HG03097 (cell line): Measurements from ENCODE around the gene MYO15B.

Experiments
- ATAC-seq: cut with Tn5 transposase; IDR thresholded peaks from one replicate; pipeline ENCODE4 v1.9.1; 2021; ENCODE audit not compliant: unreplicated experiment, low FRiP score

Gene MYO15B

DNA sequence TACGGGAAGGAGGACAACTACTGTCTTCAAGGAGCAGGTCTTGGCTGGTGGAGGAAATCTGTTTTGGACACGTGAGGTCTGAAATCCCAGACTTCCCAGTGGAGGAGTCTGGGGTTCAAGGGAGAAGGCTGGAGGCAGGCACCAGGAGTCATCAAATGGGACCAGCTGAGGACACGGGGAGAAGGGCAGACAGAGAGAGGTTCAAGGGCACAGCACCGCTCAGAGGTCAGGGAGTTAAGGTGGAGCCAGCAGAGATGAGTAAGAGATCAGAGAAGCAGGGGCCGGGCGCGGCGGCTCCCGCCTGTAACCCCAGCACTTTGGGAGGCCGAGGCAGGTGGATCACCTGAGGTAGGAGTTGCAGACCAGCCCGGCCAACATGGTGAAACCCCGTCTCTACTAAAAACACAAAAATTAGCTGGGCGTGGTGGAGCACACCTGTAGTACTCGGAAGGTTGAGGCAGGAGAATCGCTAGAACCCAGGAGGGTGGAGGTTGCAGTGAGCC is 35.2 kb downstream of the MYO15B start:
- no peak for ATAC-seq

DNA sequence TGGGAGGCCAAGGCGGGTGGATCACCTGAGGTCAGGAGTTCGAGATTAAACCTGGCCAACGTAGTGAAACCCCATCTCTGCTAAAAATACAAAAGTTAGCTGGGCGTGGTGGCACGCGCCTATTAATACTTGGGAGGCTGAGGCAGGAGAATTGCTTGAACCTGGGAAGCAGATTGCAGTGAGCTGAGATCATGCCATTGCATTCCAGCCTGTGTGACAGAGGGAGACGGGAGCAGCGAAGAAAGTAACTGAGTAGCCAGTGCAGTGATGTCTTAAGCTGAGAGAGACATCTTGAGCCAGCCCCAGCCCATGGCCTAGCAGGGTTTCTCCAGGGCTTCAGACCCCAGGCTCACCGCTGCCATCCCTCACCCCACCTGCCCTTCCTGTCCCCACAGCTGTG is 35.8 kb downstream of the MYO15B start:
- ATAC-seq, result no peak

DNA sequence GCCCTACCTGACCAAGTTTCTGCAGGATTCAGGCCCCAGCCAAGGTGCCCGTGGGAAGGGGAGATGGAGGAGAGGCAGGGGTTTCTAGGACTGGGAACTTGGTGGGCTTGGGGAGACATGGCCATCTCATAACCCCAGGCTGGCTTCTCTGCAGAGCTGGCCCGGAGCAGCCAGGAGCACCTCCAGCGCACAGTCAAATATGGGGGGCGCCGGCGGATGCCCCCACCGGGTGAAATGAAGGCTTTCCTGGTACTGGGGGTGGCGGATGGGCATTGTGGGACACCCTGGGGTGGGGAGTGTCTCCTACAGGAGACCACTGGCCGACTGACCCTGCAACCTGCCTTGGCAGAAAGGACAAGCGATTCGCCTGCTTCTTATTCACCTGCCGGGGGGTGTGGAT is 36.4 kb downstream of the MYO15B start:
- no peak for ATAC-seq

DNA sequence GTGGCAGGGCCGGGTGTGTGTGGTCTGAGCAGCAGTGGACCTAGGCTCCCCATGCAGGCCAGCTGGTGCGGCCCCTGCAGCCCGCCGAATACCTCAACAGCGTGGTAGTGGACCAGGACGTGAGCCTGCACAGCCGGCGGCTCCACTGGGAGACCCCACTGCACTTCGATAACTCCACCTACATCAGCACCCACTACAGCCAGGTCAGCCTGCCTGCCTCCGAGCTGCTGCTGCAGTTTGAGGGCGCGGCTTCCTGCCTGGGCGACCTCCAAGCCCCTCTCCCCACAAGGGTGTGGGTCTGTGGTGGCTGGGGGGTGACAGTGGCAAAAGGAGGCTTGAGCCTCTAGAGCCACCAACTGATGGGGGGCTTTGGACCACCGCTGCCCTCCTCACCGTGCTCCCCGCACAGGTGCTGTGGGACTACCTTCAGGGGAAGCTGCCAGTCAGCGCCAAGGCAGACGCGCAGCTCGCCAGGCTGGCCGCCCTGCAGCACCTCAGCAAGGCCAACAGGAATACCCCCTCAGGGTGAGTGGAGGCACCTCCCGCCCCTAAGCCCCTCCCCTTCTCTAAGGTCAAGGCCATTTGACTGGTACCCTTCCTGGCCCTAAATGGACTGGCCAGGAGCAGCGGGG is 37.2 kb downstream of the MYO15B start:
- no peak for ATAC-seq

DNA sequence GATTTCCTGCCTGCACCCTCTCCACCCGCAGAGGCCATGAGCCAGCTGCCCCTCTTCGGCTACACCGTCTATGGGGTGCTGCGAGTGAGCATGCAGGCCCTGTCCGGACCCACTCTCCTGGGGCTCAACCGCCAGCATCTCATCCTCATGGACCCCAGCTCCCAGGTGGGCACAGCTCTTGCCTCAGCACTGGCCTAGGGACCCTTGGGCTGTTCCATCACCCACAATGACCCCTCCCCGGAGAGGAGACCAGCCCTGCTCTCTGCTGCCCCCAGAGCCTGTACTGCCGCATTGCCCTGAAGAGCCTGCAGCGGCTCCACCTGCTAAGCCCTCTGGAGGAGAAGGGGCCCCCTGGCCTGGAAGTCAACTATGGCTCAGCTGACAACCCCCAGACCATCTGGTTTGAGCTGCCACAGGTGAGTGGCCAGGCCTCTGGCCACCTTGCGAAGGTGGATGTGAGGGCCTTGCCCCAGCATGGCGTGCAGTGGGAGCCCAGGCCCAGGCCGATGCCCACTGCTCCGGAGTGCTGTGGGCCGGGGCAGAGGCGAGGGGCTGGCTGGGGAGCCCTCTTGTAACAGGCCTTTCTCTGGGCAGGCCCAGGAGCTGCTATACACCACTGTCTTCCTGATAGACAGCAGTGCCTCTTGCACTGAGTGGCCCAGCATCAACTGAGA is 38.4 kb downstream of the MYO15B start:
- no peak for ATAC-seq

DNA sequence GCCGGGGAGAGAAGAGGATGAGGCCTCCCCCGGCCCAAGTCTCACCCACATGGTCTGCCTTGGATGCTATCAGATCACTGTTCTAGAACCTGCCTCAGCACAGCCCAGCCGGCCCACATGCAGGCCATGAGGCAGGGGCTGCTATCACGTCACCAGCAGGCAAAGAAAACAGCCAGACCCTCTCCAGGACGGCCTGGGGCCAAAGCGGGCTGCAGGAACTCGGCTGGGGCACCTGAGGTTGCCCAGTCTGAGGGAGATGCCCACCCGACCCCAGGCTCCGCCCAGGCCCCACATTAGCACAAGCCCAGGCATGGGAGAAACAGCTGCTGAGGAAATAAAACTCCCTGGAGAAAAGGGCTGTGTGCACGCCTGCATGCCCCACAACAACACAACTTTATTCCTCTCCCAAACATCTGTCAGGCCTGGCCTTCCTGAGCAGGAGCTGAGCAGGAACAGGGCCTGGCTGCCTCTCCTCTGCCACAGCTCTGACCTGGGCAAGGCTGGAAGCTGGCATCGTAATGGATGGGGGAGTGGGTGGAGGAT is 39.0 kb downstream of the MYO15B start:
- no peak for ATAC-seq

DNA sequence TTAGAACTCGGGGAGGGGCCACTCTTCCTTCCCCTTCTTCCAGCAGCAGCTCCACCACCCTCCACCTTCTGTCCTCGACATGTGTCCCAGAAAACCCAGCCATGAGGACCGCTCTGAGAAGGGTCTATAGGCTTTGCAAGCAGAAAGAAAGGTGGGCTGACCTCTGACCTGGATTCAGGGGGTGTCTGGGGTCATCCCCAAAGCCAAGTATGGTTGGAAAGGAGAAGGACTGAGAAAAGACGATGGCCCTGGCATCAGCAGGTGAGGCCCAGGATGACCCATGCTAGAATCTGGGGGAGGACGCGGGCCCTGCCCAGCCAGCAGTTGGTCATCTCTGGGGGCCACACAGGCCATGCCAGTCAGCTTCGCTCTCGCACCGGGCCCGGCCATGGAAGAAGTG is 39.5 kb downstream of the MYO15B start:
- ATAC-seq, result no peak

DNA sequence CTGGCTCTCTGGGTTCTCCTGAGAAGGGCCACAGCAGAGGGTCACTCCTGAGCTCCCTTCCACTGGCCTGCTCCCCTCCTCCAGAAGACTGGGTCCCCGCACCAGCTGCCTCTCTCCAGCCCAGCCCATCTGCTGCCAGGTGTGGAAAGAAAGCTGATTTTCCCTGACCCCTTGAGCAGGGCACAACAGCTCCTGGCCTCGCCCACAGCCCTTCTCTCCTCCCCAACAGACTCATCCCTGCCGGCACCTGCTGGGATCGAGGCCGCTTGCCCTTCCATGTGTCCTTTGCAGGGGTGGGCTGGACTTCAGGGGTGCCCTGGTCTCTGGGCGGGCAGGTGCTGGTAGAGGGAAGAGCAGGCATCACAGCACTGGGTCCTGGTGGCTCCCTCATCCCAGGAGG is 40.8 kb downstream of the MYO15B start:
- ATAC-seq, result no peak

DNA sequence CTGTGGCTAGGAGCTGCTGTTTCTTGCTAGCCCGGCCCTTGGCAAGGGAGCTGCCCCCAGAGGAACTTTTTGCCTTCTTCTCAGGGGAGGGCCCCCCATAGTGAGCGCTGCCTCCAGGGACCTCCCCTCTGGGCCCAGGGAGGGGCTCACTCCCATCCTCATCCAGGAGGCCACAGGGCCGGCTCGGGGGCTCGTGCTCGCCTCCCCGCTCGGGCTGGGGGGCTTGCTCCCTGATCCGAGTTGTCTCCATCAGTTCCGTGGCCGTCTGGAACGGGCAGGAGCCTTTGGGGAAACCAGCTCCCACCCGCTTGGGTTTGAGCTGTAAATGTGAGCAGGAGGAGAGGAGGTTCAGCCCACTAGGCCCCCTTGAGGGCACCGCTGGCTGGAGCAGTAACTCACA is 41.6 kb downstream of the MYO15B start:
- no peak for ATAC-seq

DNA sequence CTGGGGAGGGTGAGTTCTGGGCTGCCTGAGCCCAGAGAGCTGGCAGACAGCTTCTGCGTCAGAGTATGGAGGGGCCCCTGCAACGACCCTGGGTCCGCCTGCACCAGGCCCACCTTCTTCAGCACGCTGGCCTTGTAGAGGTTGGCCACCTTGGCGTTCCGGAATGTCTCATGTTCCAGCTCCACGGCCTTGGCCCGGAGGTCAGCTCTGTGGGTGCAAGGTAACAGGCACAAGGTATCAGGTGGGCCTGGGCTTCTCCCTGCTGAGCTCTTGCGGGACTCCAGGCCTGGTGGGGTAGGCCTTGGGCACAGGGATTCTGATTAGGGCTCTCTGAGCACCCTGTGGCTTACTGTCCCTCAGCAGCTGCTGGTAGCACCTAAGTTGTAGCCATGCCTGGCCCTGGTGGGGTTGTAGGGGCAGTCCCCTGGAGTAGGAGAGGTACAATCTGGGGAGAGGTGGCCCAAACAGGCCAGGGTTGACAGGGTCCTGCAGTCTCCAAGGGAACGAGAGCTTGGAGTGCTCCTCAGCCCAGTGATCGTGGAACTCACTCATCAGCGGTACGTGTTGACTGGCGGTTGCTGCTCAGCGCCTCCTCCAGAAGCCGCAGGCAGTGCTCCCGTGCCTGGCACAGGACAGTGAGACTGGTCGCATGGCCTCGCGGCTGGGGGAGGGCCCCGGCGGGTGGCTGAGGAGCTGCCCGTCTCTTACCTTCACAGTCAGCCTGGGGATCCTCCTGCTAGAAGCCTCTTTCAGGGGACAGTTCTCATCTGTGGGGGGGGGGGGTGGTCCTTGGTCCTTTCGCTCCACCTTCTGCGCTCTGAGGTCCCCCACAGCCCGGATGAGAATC is 42.7 kb downstream of the MYO15B start:
- ATAC-seq, result no peak

DNA sequence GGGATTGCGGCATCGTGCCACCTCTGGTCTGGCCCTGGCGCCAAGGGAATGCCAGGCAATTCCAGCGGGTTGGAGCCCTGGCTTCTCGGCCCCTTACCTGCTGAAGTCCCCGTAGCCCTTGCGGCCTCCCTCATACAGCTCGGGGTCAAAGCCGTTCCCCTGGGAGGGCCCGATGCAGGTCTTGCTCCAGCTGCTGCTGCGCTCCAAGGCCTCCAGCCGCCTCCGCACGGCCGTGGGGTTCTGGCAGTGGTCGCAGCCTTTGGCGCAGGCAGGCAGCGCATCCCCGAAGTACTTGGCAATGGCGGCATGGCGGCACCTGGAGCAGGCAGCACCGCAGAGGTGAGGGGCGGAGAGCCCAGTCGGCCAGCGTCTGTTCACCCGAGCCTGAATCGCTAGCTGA is 43.8 kb downstream of the MYO15B start:
- ATAC-seq, result no peak

DNA sequence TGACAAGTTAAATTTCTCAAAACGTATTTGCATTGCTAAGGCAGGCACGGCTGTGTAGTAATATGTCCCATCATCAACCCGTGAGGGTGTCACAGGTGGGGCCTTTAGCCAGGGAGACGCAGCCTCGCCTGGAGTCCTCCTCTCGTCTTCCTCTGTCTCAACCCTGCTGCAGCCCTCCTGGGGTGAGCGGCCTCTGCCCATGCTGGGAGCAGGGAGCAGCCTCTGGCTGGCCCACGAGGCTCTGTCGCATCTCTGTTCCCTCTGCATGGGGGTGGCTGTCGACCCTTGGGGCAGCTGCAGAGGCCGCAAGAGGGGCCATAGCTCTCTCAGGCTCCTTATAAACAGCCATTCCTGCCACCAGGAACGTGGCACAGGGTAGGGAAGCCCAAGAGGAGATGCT is 44.8 kb downstream of the MYO15B start:
- ATAC-seq, result no peak

DNA sequence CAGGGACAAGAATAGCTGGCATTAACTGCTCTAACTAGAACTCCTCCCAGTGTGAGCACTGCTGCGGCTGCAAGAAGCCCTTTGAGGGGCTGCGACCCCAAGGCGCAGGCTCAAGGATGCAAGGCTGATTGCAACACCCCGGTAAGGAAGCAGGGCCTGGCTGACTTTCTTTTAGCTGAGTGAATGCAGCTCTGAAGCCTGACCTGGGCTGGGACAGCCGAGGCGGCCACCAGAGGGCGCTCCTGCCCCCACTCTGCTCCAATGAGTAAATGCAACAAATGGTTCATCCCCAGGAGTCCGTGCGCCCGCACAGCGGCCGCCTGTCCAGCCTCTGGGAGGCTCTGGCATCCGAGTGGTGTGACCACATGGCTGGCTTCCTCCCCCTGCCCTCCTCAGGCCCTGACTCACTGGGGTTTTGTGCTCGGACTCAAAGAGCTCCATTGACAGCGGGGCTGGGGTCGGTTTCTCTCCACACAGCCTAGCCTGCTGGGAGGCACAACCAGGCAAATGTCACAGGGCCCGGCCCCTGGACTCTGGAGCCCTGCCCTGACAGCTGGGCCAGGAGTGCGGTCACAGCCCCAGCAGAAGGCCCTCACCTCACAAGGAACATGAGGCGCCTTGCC is 45.4 kb downstream of the MYO15B start, which contains the start of gene SMIM5:
Gene SMIM5 (plus strand): TSS at position 572 of the 623 bp plus-strand sequence. CDS start 6,768 bp downstream, outside the sequence.
- ATAC-seq, result no peak

DNA sequence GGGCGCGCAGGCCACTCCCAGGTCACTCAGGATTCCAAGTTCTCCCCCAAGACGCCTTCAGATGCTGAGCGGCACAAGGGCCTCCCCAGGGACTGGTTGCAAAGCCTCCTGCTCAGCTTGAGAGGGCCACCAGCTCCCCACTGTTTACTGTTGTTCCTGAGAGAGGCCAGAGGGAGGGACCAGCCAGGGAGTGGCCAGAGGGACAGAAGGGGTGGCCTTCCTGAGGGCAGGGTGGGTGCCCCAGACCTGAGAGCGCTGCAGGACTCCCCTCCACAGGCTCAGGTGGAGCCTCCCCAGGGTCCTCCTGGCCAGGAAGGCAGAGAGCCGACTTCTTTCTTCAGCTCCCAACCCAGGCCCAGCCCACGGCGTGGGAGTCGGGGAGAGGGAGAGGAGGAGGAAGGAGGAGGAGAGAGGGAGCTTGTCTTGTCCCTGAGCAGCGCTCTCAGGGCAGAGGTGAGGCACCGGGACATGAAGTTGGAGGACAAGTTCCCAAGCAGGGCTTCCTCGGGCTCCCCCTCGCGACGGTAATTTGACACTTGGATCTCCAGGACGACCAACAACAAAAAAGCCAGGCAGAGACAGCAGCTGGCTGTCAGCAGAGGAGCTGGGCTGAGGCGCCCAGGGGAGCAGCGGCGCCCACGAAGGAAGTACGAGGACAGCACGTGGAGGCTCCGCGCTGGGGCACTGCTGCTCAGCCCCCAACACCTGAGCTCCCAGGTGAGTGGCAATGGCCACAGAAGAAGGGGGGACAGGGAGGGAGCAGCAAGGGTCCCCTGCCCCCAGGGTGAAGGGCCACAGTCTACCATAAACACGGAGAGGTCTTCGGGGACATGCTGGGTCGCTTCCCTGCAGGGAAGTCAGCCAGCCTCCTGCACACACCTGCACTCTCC is 46.1 kb downstream of the MYO15B start:
- ATAC-seq, result no peak

DNA sequence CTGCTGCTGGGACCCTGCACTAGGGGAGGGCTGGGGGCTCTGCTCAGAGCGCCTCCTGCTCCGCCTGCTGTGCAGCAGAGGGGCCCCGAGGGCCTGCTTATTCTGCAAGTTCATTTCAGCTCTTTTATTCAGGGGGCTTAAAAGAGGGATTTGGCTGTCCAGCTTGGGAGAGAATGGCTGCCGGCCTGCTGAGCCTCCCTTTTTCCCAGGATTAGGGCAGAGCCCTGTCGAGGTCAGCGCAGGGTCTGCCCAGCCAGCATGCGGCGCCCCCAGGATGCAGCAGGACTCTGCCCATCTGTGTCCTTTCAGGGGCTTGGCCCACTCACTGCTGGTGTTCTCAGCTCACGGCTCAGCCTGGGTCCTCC is 46.8 kb downstream of the MYO15B start:
- no peak for ATAC-seq

DNA sequence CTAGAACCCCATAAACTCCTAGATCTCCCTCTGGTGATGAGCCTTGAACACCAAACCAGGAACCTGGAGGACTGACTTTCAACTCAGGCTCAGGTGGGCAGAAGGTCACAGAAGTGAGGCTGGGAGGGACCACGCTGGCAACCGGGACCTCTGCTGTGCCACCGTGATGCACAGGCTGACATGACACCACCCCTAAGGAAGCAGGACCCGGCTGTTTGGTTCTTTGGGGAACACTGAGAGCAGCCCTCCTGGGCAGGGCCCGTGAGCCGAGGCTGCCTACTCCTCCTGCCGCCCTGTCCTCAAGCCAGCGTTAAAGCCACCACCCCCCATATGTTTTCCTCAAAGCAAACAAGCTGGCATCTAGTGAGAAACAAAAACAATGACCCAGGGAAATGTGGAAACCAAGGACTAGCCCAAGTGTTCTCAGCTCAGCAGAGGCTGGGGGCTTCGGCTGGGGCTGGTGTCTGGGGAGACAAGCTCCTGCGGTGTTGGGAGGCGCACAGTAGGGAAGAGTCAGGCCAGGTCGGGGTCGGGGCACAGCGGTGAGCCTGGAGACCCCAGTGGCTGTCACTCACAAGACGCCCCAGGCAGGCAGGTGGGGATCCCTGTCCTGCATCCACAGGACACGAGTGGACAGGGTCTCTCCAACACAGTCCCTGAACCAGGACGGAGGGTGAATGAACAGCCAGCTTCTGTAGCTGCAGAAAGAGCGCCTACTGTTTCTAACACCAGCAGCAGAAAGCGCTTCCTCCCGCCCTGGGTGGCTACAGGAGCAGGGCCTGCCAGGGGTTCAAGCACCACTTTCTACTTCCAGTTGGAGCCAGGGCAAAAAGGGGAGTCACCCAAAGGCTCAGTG is 47.4 kb downstream of the MYO15B start:
- ATAC-seq, result no peak

DNA sequence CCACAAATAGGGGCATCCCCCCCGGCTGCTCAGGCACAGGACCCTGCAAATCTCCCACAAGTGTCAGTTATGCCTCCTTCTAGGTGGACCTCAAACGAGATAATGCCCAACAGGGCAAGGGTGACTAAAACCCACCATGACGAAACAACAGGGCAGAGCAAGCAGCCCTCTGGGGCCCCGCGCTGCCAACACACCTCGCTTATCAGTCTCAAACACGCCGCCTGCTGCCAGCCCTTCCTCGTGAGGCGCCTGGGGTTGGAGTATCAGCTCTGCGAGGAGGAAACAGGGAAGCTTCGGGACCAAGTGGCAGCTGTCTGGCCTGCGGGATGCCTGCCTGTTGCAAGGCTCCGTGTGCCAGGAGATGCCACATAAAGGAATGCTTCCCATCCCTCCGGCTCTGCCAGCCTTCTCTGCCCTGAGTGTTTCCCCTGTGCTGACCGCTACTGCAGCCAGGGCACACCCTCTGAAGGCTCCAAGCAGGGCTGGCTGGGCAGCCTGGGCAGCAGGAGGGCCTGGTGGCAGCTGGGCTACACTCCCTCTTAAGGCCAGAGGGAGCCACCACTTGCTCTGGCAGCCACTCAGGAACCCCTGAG is 48.1 kb downstream of the MYO15B start:
- no peak for ATAC-seq

DNA sequence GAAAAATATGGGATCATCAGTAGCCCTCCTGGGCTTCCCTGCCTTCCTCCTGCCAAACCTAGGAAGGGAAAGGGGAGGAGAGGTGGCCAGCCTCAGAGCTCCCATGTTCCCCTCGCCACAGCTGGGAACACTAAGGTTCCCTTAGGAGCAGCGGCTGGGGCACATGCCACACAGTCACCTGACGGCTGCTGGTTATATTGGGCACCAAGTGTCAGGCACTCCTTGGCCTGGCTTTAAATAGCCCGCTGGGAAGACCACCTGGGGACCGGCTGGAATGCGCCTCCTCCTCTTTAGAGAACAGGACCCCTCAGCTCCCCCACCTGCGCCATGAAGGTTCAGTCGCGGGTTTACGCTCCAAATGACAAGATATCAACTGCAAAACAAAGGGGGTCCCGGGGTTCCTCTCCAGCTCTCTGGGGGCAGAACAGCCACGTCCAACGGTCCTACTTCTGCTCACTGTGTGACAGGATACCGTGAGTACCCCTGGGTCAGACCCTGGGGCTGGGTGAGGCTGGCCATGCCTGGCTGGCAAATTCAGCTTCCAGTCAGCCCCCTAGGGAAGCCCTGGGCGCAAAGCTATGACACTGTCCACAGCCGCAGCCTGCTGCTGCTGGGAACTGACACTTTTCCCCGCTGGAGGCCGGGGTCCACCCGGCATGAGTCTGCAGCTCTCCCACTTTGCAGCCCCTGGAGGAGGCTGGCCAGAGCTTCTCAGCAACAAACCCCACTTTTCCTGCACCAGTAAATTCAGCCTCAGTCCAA is 49.0 kb downstream of the MYO15B start:
- ATAC-seq, result no peak
